ENCODE measurements around the gene CLPTM1L. TPM values are rescaled to one million over a fixed set of nuclear protein-coding genes. Genes with fewer than 3 reads are reported as not detected.
"Not testable (repeated sequence)": the region's sequence is repeated elsewhere in the genome, so short reads cannot be mapped to it uniquely, and the experiment has no call there.

The CLPTM1L gene
- polyA plus RNA-seq, 2 of the 4 experiments (the other 2 are of a cell fraction): 171 to 173 TPM

DNA sequence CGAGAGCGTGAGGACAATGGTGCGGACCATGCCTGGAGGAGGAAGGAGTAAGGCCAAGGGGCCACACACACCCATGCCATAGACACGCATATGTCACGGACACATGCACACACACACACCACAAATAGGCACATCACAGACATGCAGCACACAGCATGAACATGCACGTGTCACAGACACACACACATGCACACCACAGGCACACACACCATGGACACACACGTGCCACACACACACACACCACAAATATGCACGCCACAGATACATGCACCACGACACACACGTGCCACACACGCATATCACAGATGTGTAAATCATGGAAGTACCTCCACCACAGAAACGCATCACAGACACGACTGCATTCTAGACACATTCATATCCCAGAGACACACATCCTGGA, 66.7 kb downstream of the CLPTM1L start (continued):
- no peak for TF ChIP-seq ESRRA (IDR thresholded peaks at IDR 0.05; ENCODE audit: borderline replicate concordance, low read length)
- TF ChIP-seq, protein P1, sequence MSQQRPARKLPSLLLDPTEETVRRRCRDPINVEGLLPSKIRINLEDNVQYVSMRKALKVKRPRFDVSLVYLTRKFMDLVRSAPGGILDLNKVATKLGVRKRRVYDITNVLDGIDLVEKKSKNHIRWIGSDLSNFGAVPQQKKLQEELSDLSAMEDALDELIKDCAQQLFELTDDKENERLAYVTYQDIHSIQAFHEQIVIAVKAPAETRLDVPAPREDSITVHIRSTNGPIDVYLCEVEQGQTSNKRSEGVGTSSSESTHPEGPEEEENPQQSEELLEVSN (IDR thresholded peaks at IDR 0.05; ENCODE audit: borderline replicate concordance, low read depth): no peak

GRCh38 chr5:1277781-1278180, 67.1 kb downstream of the CLPTM1L start:
- FAIRE-seq (no peak), ATAC-seq (no peak; a peak in 1 of 6 replicates), DNase-seq (ENCODE audit: low read depth in 1 of 2, low spot score in 1 of 2) (no peak)
- no peak for TF ChIP-seq CBX2 (IDR thresholded peaks at IDR 0.05; ENCODE audit: borderline replicate concordance, low read depth)
- TF ChIP-seq HDAC2 (IDR thresholded peaks at IDR 0.05): no peak
- TF ChIP-seq FOXS1 (CRISPR knock-in tag; IDR thresholded peaks at IDR 0.05): no peak
- TF ChIP-seq ZFP36 (IDR thresholded peaks at IDR 0.05; ENCODE audit: borderline replicate concordance, partially characterized antibody): no peak
- 100% methylated on average over 5 of the region's 10 CpGs for whole genome bisulfite sequencing (ENCODE audit: missing lambda C conversion rate)
- no peaks in the 10 kb centered on the region for H3K4me1 ChIP-seq
- no peaks in the 10 kb centered on the region for H3K9me3 ChIP-seq
- POLR2A ChIA-PET: no interaction called here
- CTCF ChIA-PET: interaction anchor here (1.0 kb wide), 1 partner anchor 11 kb away, joined by 3 read pairs; no protein-coding TSS in a partner anchor
- H3K4me2 ChIP-seq: no peak overlapping the region
- H3K27ac ChIP-seq: no peak overlapping the region
- H3K4me3 ChIP-seq: no peak overlapping the region

DNA sequence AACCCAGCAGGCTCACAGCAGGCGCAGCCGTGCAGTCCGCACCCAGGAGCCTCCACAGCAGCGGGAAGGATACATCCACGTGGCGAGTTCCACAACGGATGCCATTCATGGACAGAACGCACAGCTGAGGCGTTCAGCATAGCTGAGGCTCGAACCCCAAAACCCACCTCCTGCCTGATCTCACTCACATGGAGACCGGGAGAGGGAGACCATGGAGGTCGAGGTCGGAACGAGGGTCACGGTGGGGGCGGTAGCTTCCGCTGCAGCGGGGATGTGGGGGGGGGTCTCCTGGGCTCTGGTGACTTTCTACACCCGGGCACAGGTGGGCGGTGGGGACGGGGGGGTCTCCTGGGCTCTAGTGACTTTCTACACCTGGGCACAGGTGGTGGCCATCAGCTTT, 67.6 kb downstream of the CLPTM1L start:
- Histone ChIP-seq H3K9me3 (no peaks in the 10 kb centered on the region), H3K4me1 (no peaks in the 10 kb centered on the region), H3K4me3 (no peak overlapping the region), H3K27ac (no peak overlapping the region), H3K4me2 (no peak overlapping the region)
- TF ChIP-seq USF2 (IDR thresholded peaks at IDR 0.05) (no peak), ZNF302 (CRISPR knock-in tag; IDR thresholded peaks at IDR 0.05) (no peak), ESRRA (IDR thresholded peaks at IDR 0.05; ENCODE audit: borderline replicate concordance, low read length) (no peak), NR3C1 (IDR thresholded peaks at IDR 0.05) (no peak), CEBPB (IDR thresholded peaks at IDR 0.05) (no peak)
- TF ChIP-seq, protein P2, sequence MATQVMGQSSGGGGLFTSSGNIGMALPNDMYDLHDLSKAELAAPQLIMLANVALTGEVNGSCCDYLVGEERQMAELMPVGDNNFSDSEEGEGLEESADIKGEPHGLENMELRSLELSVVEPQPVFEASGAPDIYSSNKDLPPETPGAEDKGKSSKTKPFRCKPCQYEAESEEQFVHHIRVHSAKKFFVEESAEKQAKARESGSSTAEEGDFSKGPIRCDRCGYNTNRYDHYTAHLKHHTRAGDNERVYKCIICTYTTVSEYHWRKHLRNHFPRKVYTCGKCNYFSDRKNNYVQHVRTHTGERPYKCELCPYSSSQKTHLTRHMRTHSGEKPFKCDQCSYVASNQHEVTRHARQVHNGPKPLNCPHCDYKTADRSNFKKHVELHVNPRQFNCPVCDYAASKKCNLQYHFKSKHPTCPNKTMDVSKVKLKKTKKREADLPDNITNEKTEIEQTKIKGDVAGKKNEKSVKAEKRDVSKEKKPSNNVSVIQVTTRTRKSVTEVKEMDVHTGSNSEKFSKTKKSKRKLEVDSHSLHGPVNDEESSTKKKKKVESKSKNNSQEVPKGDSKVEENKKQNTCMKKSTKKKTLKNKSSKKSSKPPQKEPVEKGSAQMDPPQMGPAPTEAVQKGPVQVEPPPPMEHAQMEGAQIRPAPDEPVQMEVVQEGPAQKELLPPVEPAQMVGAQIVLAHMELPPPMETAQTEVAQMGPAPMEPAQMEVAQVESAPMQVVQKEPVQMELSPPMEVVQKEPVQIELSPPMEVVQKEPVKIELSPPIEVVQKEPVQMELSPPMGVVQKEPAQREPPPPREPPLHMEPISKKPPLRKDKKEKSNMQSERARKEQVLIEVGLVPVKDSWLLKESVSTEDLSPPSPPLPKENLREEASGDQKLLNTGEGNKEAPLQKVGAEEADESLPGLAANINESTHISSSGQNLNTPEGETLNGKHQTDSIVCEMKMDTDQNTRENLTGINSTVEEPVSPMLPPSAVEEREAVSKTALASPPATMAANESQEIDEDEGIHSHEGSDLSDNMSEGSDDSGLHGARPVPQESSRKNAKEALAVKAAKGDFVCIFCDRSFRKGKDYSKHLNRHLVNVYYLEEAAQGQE (IDR thresholded peaks at IDR 0.05): no peak
- POLR2A ChIA-PET: no interaction called here
- FAIRE-seq (no peak), ATAC-seq (no peak), DNase-seq (ENCODE audit: low read depth in 1 of 2, low spot score in 1 of 2) (no peak)
- 74% methylated on average over 7 of the region's 21 CpGs for WGBS (ENCODE audit: missing lambda C conversion rate)
- CTCF ChIA-PET: interaction anchor here (0.8 to 1.0 kb wide), 2 partner anchors 11 to 68 kb away, joined by 3 to 4 read pairs; no protein-coding TSS in a partner anchor

DNA sequence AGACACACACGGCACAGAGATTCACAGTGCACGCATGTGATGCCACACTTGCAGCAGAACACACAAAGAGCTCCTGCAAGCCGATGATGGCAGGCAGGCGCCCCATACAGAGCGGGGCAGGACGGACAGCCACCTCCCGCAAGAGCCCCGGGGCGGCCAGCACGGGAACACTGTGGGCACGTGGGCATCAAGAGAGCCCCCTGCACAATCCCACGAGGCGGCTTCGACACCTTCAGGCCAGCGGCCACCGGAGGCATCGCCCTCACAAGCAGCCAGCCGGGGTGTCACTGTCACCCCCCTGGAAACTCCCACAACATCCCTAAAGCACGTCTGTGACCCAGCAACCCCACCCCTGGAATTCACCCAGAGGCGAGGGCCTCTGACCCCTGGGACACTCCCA, 68.0 kb downstream of the CLPTM1L start:
- H3K4me2 ChIP-seq: no peak overlapping the region
- no peaks in the 10 kb centered on the region for H3K4me1 ChIP-seq
- no peaks in the 10 kb centered on the region for H3K9me3 ChIP-seq
- H3K4me3 ChIP-seq: no peak overlapping the region
- no peak for DNase-seq (ENCODE audit: low read depth in 1 of 2, low spot score in 1 of 2)
- TF ChIP-seq, protein P3, sequence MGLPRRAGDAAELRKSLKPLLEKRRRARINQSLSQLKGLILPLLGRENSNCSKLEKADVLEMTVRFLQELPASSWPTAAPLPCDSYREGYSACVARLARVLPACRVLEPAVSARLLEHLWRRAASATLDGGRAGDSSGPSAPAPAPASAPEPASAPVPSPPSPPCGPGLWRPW (IDR thresholded peaks at IDR 0.05): no peak
- TF ChIP-seq KDM5A (IDR thresholded peaks at IDR 0.05) (no peak), KDM1A (IDR thresholded peaks at IDR 0.05; ENCODE audit: low read depth) (no peak), BCL3 (IDR thresholded peaks at IDR 0.05) (no peak), HOXA7 (CRISPR knock-in tag; IDR thresholded peaks at IDR 0.05) (no peak), SMC3 (IDR thresholded peaks at IDR 0.05) (no peak), NFE2L2 (conservative IDR thresholded peaks at IDR 0.05; ENCODE audit: low read length) (no peak), JUN (IDR thresholded peaks at IDR 0.05) (no peak), CBX8 (IDR thresholded peaks at IDR 0.05) (no peak)
- no peak overlapping the region for H3K27ac ChIP-seq
- ATAC-seq: no peak; a peak in 1 of 6 replicates
- ChIA-PET POLR2A (no interaction called here), CTCF (interaction anchor here (0.7 to 0.8 kb wide), 2 partner anchors 10 to 68 kb away, joined by 3 to 4 read pairs; no protein-coding TSS in a partner anchor)
- no peak for FAIRE-seq
- 84% methylated on average over 16 of the region's 20 CpGs for WGBS (ENCODE audit: missing lambda C conversion rate)

DNA sequence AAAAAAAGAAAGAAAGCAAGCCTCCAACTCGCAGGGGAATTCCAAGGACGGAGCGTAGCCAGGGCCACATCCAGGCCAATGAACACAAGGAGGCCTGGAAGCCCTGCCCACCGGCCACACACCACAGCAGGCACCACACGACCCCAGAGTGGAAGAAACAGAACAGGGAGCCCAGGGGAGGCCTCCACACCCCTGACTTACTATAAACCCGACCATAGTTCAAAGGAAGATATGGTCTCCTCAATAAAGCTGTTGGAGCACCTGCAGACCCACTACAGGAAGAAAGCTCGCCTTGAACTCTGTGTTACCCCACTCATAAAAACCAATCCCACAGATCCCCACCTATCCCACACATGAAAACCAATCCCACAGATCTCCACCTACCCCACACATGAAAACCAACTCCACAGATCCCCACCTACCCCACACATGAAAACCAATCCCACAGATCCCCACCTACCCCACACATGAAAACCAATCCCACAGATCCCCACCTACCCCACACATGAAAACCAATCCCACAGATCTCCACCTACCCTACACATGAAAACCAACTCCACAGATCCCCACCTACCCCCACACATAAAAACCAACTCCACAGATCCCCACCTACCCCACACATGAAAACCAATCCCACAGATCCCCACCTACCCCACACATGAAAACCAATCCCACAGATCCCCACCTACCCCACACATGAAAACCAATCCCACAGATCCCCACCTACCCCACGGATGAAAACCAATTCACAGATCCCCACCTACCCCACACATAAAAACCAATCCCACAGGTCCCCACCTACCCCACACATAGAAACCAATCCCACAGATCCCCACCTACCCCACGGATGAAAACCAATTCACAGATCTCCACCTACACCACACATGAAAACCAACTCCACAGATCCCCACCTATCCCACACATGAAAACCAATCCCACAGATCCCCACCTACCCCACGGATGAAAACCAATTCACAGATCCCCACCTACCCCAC, 69.2 kb downstream of the CLPTM1L start:
- ATAC-seq; H3K4me1 ChIP-seq; FAIRE-seq; H3K4me2 ChIP-seq; H3K27ac ChIP-seq; H3K9me3 ChIP-seq; DNase-seq (ENCODE audit: low read depth in 1 of 2, low spot score in 1 of 2); POLR2A ChIA-PET; H3K4me3 ChIP-seq: not testable (repeated sequence)
- CTCF ChIA-PET: interaction anchor here (0.6 kb wide), 1 partner anchor 9 kb away, joined by 3 read pairs; no protein-coding TSS in a partner anchor
- 89% methylated on average over 9 of the region's 10 CpGs for WGBS (ENCODE audit: missing lambda C conversion rate)
